GM10248 (cell line): ENCODE measurements around the gene OPN4.

ENCODE experiments used
- CTCF ChIA-PET: fragments of 300-600 bp; sonication (Branson Sonifier 250); formaldehyde crosslinking; extraction: SDS; loops from one replicate; lab custom pipeline; 2021; ENCODE audit warnings: antibody characterized with exemption; lab: Yijun Ruan, JAX
- POLR2A ChIA-PET: fragments of 350-650 bp; sonication (Branson Sonifier 250); formaldehyde crosslinking; extraction: SDS; loops from one replicate; lab custom pipeline; 2020; ENCODE audit warnings: antibody characterized with exemption; lab: Yijun Ruan, JAX
- DNase-seq: peaks from one replicate; pipeline ENCODE4 v3.0.0; 2012; ENCODE audit errors: extremely low spot score
- CTCF ChIP-seq: IDR thresholded peaks from 2 replicates; pipeline ENCODE4 v1.5.1; 2012; ENCODE audit warnings: mild to moderate bottlenecking, low read depth; ENCODE audit errors: extremely low read depth, missing control alignments, control extremely low read depth

Gene OPN4

GRCh38 chr10:86699991-86700840, 45.9 kb downstream of the OPN4 start:
- DNase-seq = no peak
- ChIA-PET POLR2A (interaction anchor here (0.6 kb wide), 1 partner anchor 166 kb away, joined by 3 read pairs; no protein-coding TSS in a partner anchor), CTCF (interaction anchor here (1.3 to 1.8 kb wide), 3 partner anchors 9 to 16 kb away, joined by 3 to 6 read pairs (median 3); no protein-coding TSS in a partner anchor)
- TF ChIP-seq CTCF = no peak

GRCh38 chr10:86700851-86701617, 46.7 kb downstream of the OPN4 start:
- TF ChIP-seq CTCF = no peak
- POLR2A ChIA-PET = interaction anchor here (0.6 kb wide), 1 partner anchor 165 kb away, joined by 3 read pairs; no protein-coding TSS in a partner anchor
- no peak for DNase-seq
- CTCF ChIA-PET = interaction anchor here (1.3 to 2.5 kb wide), 4 partner anchors 12 to 17 kb away, joined by 3 to 9 read pairs (median 4); no protein-coding TSS in a partner anchor

- DNase-seq = no peak
- CTCF ChIA-PET = interaction anchor here (1.0 to 2.5 kb wide), 4 partner anchors 9 to 195 kb away, joined by 3 to 9 read pairs (median 6); no protein-coding TSS in a partner anchor
- POLR2A ChIA-PET = no interaction called here
- no peak for TF ChIP-seq CTCF
Observed at GRCh38 chr10:86703176-86703575, 48.8 kb downstream of the OPN4 start.

- TF ChIP-seq CTCF = no peak
- DNase-seq = no peak
- POLR2A ChIA-PET = interaction anchor here (0.7 kb wide), 1 partner anchor 27 kb away, joined by 3 read pairs; no protein-coding TSS in a partner anchor
- CTCF ChIA-PET = no interaction called here
Observed at GRCh38 chr10:86705139-86705538, 50.8 kb downstream of the OPN4 start.

- no peak for TF ChIP-seq CTCF
- DNase-seq = no peak
- ChIA-PET POLR2A (interaction anchor here (0.7 kb wide), 1 partner anchor 26 kb away, joined by 3 read pairs; no protein-coding TSS in a partner anchor), CTCF (interaction anchor here (0.9 kb wide), 1 partner anchor 193 kb away, joined by 4 read pairs; no protein-coding TSS in a partner anchor)
Observed at GRCh38 chr10:86705905-86706304, 51.6 kb downstream of the OPN4 start.

- no peak for TF ChIP-seq CTCF
- POLR2A ChIA-PET = no interaction called here
- DNase-seq = no peak
- CTCF ChIA-PET = interaction anchor here (0.9 kb wide), 1 partner anchor 193 kb away, joined by 4 read pairs; no protein-coding TSS in a partner anchor
Observed at GRCh38 chr10:86706401-86706841, 52.1 kb downstream of the OPN4 start.
